Naive B cell (primary cell): ENCODE measurements around the gene BMP2. TPM values are rescaled to one million over a fixed set of nuclear protein-coding genes. Genes with fewer than 3 reads are reported as not detected.

ENCODE experiments used
- ATAC-seq, 2 donors: fragments of 150-1000 bp; cut with Tn5 transposase; 2 replicates each; pipeline ENCODE4 v1.10.0; 2021; ENCODE audit warnings: low read depth in 2 of 2, mild to moderate bottlenecking in 2 of 2, moderate library complexity in 2 of 2
- DNase-seq: peaks from one replicate; pipeline ENCODE4 v3.0.0; 2022
- H3K27ac Mint-ChIP-seq, 6 donors: one replicate each; pipeline ENCODE4 v1.8.0; 2020 to 2022; ENCODE audit warnings: mild to moderate bottlenecking in 6 of 6, mixed read lengths in 6 of 6, moderate library complexity in 5 of 6, inconsistent platforms in 2 of 6
- H3K27me3 Mint-ChIP-seq, 3 donors: one replicate each; pipeline ENCODE4 v1.8.0; 2021 to 2022; ENCODE audit warnings: mixed read lengths in 3 of 3, mild to moderate bottlenecking in 1 of 3
- H3K36me3 Mint-ChIP-seq, 2 donors: one replicate each; pipeline ENCODE4 v1.8.0; 2020 to 2022; ENCODE audit warnings: mixed read lengths in 2 of 2, inconsistent platforms in 1 of 2, mild to moderate bottlenecking in 1 of 2
- H3K4me1 Mint-ChIP-seq, 3 donors: one replicate each; pipeline ENCODE4 v1.8.0; 2020 to 2022; ENCODE audit warnings: mixed read lengths in 3 of 3, inconsistent platforms in 1 of 3, mild to moderate bottlenecking in 1 of 3, moderate library complexity in 1 of 3
- H3K4me3 Mint-ChIP-seq, 8 donors: one replicate each; pipeline ENCODE4 v1.8.0; 2020 to 2022; ENCODE audit warnings: mild to moderate bottlenecking in 8 of 8, mixed read lengths in 8 of 8, moderate library complexity in 8 of 8, inconsistent platforms in 2 of 8
- H3K9me3 Mint-ChIP-seq, 7 donors: one replicate each; pipeline ENCODE4 v1.8.0; 2020 to 2022; ENCODE audit warnings: mixed read lengths in 7 of 7, mild to moderate bottlenecking in 5 of 7, inconsistent platforms in 2 of 7, moderate library complexity in 1 of 7
- polyA plus RNA-seq, 6 donors: library from polyadenylated mRNA; unstranded; fragments of 300-500 nt; fragmentation: Illumina TruSeq; gene quantifications; one replicate each; pipeline ENCODE4 v1.2.3, GENCODE V29; 2021; ENCODE audit warnings: low read depth in 6 of 6

Gene BMP2
- polyA plus RNA-seq, 6 donors from 2014 or later = not detected

GRCh38 chr20:6783752-6784151 lies 16.3 kb downstream of the BMP2 start:
- no peak overlapping the region for H3K27ac Mint-ChIP-seq
- ATAC-seq (no peak), DNase-seq (no peak)
- H3K9me3 Mint-ChIP-seq = no peaks in the 10 kb centered on the region
- H3K36me3 Mint-ChIP-seq = no peaks in the 10 kb centered on the region
- no peak overlapping the region for H3K4me3 Mint-ChIP-seq
- H3K4me1 Mint-ChIP-seq = no peaks in the 10 kb centered on the region
- H3K27me3 Mint-ChIP-seq = peaks cover 0 to 4% (median 0%) of the 10 kb centered on the region in 3 donors

GRCh38 chr20:6784210-6784631 lies 16.7 kb downstream of the BMP2 start:
- Mint-ChIP-seq H3K4me1 (no peaks in the 10 kb centered on the region), H3K27me3 (peaks cover 0 to 4% (median 0%) of the 10 kb centered on the region in 3 donors), H3K36me3 (no peaks in the 10 kb centered on the region), H3K4me3 (no peak overlapping the region), H3K27ac (no peak overlapping the region), H3K9me3 (no peaks in the 10 kb centered on the region)
- ATAC-seq = no peak
- DNase-seq = no peak

GRCh38 chr20:6784767-6785166 lies 17.3 kb downstream of the BMP2 start:
- Mint-ChIP-seq H3K27ac (no peak overlapping the region), H3K27me3 (peaks cover 0 to 4% (median 0%) of the 10 kb centered on the region in 3 donors), H3K4me3 (no peak overlapping the region), H3K4me1 (no peaks in the 10 kb centered on the region), H3K36me3 (no peaks in the 10 kb centered on the region), H3K9me3 (no peaks in the 10 kb centered on the region)
- no peak for DNase-seq
- ATAC-seq = no peak

- Mint-ChIP-seq H3K36me3 (no peaks in the 10 kb centered on the region), H3K27me3 (no peaks in the 10 kb centered on the region), H3K9me3 (no peaks in the 10 kb centered on the region), H3K27ac (no peak overlapping the region), H3K4me3 (no peak overlapping the region), H3K4me1 (no peaks in the 10 kb centered on the region)
- no peak for DNase-seq
- no peak for ATAC-seq
Measured at GRCh38 chr20:6786548-6786947, 19.1 kb downstream of the BMP2 start.

- peaks cover 7 to 19% (median 16%) of the 10 kb centered on the region in 3 donors for H3K27me3 Mint-ChIP-seq
- DNase-seq (no peak), ATAC-seq (no peak)
- no peak overlapping the region for H3K27ac Mint-ChIP-seq
- no peaks in the 10 kb centered on the region for H3K4me1 Mint-ChIP-seq
- H3K4me3 Mint-ChIP-seq = no peak overlapping the region
- no peaks in the 10 kb centered on the region for H3K36me3 Mint-ChIP-seq
- H3K9me3 Mint-ChIP-seq = peaks cover 0 to 3% (median 0%) of the 10 kb centered on the region in 7 donors
Measured at GRCh38 chr20:6792789-6793188, 25.3 kb downstream of the BMP2 start.

- no peaks in the 10 kb centered on the region for H3K4me1 Mint-ChIP-seq
- H3K4me3 Mint-ChIP-seq = no peak overlapping the region
- no peak overlapping the region for H3K27ac Mint-ChIP-seq
- H3K9me3 Mint-ChIP-seq = peaks cover 0 to 21% (median 5%) of the 10 kb centered on the region in 7 donors
- H3K36me3 Mint-ChIP-seq = no peaks in the 10 kb centered on the region
- ATAC-seq = no peak
- peaks cover 8 to 16% (median 14%) of the 10 kb centered on the region in 3 donors for H3K27me3 Mint-ChIP-seq
- no peak for DNase-seq
Measured at GRCh38 chr20:6802227-6802626, 34.7 kb downstream of the BMP2 start.

GRCh38 chr20:6806275-6806674 lies 38.8 kb downstream of the BMP2 start:
- no peak overlapping the region for H3K4me3 Mint-ChIP-seq

GRCh38 chr20:6811262-6812035 lies 44.0 kb downstream of the BMP2 start:
- no peak overlapping the region for H3K4me3 Mint-ChIP-seq
- ATAC-seq = no peak
- no peak for DNase-seq
- H3K27me3 Mint-ChIP-seq = peaks cover 7 to 22% (median 21%) of the 10 kb centered on the region in 3 donors
- H3K27ac Mint-ChIP-seq = no peak overlapping the region
- H3K9me3 Mint-ChIP-seq = peaks cover 0 to 5% (median 1%) of the 10 kb centered on the region in 7 donors
- no peaks in the 10 kb centered on the region for H3K4me1 Mint-ChIP-seq
- no peaks in the 10 kb centered on the region for H3K36me3 Mint-ChIP-seq

More at GRCh38 chr20:6806275-6806674, 38.8 kb downstream of the BMP2 start:
- no peak for ATAC-seq
- no peak overlapping the region for H3K27ac Mint-ChIP-seq
- DNase-seq = no peak
- peaks cover 0 to 21% (median 5%) of the 10 kb centered on the region in 7 donors for H3K9me3 Mint-ChIP-seq
- peaks cover 0 to 10% (median 6%) of the 10 kb centered on the region in 3 donors for H3K27me3 Mint-ChIP-seq
- no peaks in the 10 kb centered on the region for H3K36me3 Mint-ChIP-seq
- no peaks in the 10 kb centered on the region for H3K4me1 Mint-ChIP-seq

- Mint-ChIP-seq H3K27me3 (peaks cover 7 to 23% (median 21%) of the 10 kb centered on the region in 3 donors), H3K4me3 (no peak overlapping the region), H3K27ac (no peak overlapping the region), H3K4me1 (no peaks in the 10 kb centered on the region), H3K36me3 (no peaks in the 10 kb centered on the region), H3K9me3 (peaks cover 0 to 3% (median 0%) of the 10 kb centered on the region in 7 donors)
- DNase-seq (no peak), ATAC-seq (no peak)
Measured at GRCh38 chr20:6812530-6812929, 45.0 kb downstream of the BMP2 start.

- Mint-ChIP-seq H3K4me1 (no peaks in the 10 kb centered on the region), H3K4me3 (no peak overlapping the region), H3K36me3 (no peaks in the 10 kb centered on the region), H3K27me3 (peaks cover 7 to 23% (median 21%) of the 10 kb centered on the region in 3 donors), H3K27ac (no peak overlapping the region), H3K9me3 (peaks cover 0 to 2% (median 0%) of the 10 kb centered on the region in 7 donors)
- ATAC-seq (no peak), DNase-seq (no peak)
Measured at GRCh38 chr20:6814945-6815344, 47.5 kb downstream of the BMP2 start.

- H3K4me1 Mint-ChIP-seq = no peaks in the 10 kb centered on the region
- no peak for DNase-seq
- H3K27ac Mint-ChIP-seq = peak overlapping the region in 1 of 6 donors; percentile 66
Measured at GRCh38 chr20:6818033-6818808, 50.7 kb downstream of the BMP2 start.

GRCh38 chr20:6819599-6819998 lies 52.1 kb downstream of the BMP2 start:
- no peak for ATAC-seq
- H3K9me3 Mint-ChIP-seq = peaks cover 0 to 2% (median 0%) of the 10 kb centered on the region in 7 donors
- no peak overlapping the region for H3K27ac Mint-ChIP-seq

More at GRCh38 chr20:6818033-6818808, 50.7 kb downstream of the BMP2 start:
- no peak for ATAC-seq
- peaks cover 0 to 2% (median 0%) of the 10 kb centered on the region in 7 donors for H3K9me3 Mint-ChIP-seq
- peaks cover 0 to 17% (median 16%) of the 10 kb centered on the region in 3 donors for H3K27me3 Mint-ChIP-seq
- no peak overlapping the region for H3K4me3 Mint-ChIP-seq
- no peaks in the 10 kb centered on the region for H3K36me3 Mint-ChIP-seq

GRCh38 chr20:6824401-6824800 lies 56.9 kb downstream of the BMP2 start:
- ATAC-seq (no peak), DNase-seq (no peak)
- H3K27ac Mint-ChIP-seq = no peak overlapping the region
- no peaks in the 10 kb centered on the region for H3K4me1 Mint-ChIP-seq
- H3K27me3 Mint-ChIP-seq = no peaks in the 10 kb centered on the region
- no peak overlapping the region for H3K4me3 Mint-ChIP-seq
- no peaks in the 10 kb centered on the region for H3K9me3 Mint-ChIP-seq
- H3K36me3 Mint-ChIP-seq = no peaks in the 10 kb centered on the region

More at GRCh38 chr20:6819599-6819998, 52.1 kb downstream of the BMP2 start:
- Mint-ChIP-seq H3K4me3 (no peak overlapping the region), H3K27me3 (peaks cover 0 to 14% (median 9%) of the 10 kb centered on the region in 3 donors), H3K36me3 (no peaks in the 10 kb centered on the region), H3K4me1 (no peaks in the 10 kb centered on the region)
- DNase-seq = no peak
